Hepatic stellate cell (primary cell): ENCODE measurements around the gene HDGFL2.
"Not testable (repeated sequence)": the region's sequence is repeated elsewhere in the genome, so short reads cannot be mapped to it uniquely, and the experiment has no call there.

Experiments
- DNase-seq: peaks from one replicate; pipeline ENCODE4 v3.0.0; 2011; ENCODE audit warnings: low spot score

Gene HDGFL2

GRCh38 chr19:4534836-4535658 is 63.0 kb downstream of the HDGFL2 start, which contains the start of gene PLIN5:
TSS of gene PLIN5 (minus strand) at chr19:4535224. CDS start at chr19:4534074, 1,150 bp downstream.
- peak; percentile 79 for DNase-seq

GRCh38 chr19:4536798-4537197 is 64.7 kb downstream of the HDGFL2 start:
- no peak for DNase-seq

- DNase-seq, result no peak
These were observed 66.0 kb downstream of the HDGFL2 start for GRCh38 chr19:4537953-4538600.

- no peak for DNase-seq
These were observed 66.5 kb downstream of the HDGFL2 start for GRCh38 chr19:4538601-4538954.

- DNase-seq, result no peak
These were observed 67.1 kb downstream of the HDGFL2 start for GRCh38 chr19:4539169-4539692.

- no peak for DNase-seq
These were observed 67.8 kb downstream of the HDGFL2 start, which contains the start of gene LRG1 for GRCh38 chr19:4539693-4540581. TSS of gene LRG1 (minus strand) at chr19:4540036. CDS start at chr19:4540013, 23 bp downstream.

- DNase-seq, result no peak
These were observed 69.2 kb downstream of the HDGFL2 start for GRCh38 chr19:4541114-4541805.

GRCh38 chr19:4541806-4542145 is 69.7 kb downstream of the HDGFL2 start:
- DNase-seq, result not testable (repeated sequence)

GRCh38 chr19:4542896-4543841 is 71.1 kb downstream of the HDGFL2 start:
- no peak for DNase-seq

GRCh38 chr19:4543842-4544647 is 71.9 kb downstream of the HDGFL2 start:
- no peak for DNase-seq

GRCh38 chr19:4547303-4548237 is 75.5 kb downstream of the HDGFL2 start:
- no peak for DNase-seq

GRCh38 chr19:4548238-4548584 is 76.1 kb downstream of the HDGFL2 start:
- DNase-seq, result no peak

GRCh38 chr19:4550018-4550417 is 77.9 kb downstream of the HDGFL2 start:
- DNase-seq, result no peak

- no peak for DNase-seq
These were observed 78.5 kb downstream of the HDGFL2 start for GRCh38 chr19:4550479-4551050.
